ENCODE results near the gene ABHD6.
A peak's percentile ranks its signal among the peaks of the same experiment; 100 is the strongest.
"Not testable (repeated sequence)": the region's sequence is repeated elsewhere in the genome, so short reads cannot be mapped to it uniquely, and the experiment has no call there.

The ABHD6 gene

DNA sequence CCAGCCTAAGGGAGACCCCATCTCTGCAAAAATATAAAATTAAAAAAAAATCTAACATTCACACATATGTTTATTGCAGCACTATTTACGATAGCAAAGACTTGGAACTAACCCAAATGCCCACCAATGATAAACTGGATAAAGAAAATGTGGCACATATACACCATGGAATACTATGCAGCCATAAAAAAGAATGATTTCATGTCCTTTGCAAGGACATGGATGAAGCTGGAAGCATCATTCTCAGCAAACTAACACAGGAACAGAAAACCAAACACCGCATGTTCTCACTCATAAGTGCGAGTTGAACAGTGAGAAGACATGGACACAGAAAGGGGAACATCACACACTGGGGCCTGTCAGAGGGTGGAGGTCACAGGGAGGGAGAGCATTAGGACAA is 35.8 kb downstream of the ABHD6 start:
- not testable (repeated sequence) for DNase-seq (ENCODE audit: low read depth in 2 of 2)

DNA sequence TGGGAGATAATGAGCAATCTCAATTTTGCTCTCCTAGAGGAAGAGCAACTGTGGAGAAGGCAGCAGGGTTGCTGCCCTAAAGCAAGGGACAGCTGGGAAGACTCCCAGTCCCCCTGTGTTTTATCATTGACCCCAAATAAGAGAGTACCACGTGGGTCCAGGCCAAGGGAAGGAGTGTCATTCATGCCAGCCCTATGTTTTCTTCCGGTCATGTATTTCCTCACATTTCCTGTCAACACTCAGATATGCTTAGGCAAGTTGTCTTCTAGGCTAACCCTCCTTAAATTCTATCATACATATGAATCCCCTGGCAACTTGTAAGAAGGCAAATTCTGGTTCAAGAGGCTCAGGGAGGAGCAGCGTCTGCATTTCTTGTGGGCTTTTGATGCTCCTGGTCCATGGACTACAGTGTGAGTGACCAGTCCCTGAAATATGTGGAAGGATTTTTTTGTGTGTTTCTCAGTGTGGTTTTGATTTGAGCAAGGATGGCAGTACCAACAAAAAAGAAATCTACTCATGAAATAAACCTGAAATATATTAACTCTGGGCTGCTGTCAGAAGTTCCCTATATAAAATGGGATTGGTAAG is 36.5 kb downstream of the ABHD6 start:
- DNase-seq (ENCODE audit: low read depth in 2 of 2): no peak

DNA sequence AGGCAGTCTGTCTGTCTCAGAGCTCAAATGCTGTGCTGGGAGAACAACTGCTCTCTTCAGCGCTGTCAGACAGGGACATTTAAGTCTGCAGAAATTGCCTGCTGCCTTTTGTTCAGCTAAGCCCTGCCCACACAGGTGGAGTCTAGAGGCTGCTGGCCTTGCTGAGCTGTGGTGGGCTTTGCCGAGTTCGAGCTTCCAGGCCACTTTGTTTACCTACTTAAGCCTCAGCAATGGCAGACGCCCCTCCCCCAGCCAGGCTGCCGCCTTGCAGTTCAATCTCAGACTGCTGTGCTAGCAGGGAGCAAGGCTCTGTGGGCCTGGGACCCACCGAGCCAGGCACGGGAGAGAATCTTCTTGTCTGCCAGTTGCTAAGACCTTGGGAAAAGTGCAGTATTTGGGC is 43.5 kb downstream of the ABHD6 start:
- no peak for DNase-seq (ENCODE audit: low read depth in 2 of 2)

DNA sequence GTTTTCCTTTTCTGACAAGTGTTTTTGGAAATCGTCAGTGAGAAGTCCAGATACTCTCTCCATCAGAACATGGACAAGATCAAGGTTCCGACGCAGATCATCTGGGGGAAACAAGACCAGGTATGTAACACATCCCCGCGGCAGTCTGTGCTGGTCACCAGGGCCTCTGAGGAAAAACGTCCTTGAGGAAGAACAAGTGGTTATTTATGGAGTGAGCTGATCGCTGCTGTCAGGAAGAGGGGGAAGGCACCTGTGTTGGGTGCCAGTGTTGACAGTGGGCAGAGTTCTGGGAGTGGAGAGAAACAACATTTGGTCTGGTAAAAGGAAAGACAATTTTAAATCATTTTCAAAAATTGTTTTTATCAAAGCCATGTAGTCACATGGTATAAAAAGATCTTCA is 47.7 kb downstream of the ABHD6 start:
- no peak for DNase-seq (ENCODE audit: low read depth in 2 of 2)

DNA sequence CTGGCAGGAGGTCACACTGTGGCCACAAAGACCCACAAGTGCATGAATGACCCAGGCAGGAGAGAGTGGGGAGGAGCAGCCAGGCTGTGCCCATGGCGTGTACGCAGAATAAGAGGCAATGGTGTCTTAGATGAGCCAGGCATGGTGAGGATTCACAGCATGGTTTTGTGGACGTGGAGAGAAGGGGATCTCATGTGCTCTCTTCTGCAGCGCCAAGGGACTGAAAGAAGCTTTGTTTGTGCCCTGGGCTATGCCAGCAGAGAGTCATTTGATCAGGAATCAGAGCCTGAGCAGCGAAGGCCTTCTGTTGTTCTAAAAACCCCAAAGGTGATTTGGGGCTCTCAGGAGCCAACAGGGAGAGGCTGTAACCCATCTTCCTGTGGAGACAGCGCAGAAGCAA is 49.8 kb downstream of the ABHD6 start:
- no peak for DNase-seq (ENCODE audit: low read depth in 2 of 2)

DNA sequence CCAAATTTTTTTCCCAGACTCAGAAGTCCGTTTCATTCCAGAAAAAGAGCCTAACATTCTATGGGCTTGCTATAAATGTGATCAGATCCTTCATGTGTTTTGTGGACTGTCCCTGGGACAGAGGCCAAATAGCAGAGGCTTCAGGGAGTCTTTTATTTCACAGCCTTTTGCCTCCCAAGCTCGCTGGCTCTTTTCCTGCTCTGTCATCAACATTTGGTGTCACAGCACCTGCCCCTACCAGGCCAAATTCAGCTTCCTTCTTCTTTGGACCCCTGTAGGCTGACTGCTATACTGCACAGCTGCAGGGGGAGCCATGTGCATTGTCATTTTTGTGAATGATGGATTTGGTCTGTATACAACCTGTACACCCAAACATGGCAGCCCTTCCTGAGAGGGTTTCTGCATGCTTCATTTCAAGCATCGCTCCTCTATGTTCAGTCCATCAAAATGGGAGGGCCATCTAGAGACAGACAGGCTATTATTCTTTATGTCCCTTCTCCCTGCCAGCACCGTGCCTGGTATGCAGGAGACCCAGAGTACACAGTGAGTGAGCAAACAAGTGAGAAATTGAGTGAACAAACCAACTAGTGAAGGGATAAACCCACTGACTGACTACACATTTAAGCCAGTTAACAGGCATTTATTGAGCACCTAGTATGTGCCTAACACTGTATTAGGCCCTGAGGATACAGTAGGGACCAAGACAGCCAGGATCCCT is 50.6 kb downstream of the ABHD6 start:
- no peak for DNase-seq (ENCODE audit: low read depth in 2 of 2)

DNA sequence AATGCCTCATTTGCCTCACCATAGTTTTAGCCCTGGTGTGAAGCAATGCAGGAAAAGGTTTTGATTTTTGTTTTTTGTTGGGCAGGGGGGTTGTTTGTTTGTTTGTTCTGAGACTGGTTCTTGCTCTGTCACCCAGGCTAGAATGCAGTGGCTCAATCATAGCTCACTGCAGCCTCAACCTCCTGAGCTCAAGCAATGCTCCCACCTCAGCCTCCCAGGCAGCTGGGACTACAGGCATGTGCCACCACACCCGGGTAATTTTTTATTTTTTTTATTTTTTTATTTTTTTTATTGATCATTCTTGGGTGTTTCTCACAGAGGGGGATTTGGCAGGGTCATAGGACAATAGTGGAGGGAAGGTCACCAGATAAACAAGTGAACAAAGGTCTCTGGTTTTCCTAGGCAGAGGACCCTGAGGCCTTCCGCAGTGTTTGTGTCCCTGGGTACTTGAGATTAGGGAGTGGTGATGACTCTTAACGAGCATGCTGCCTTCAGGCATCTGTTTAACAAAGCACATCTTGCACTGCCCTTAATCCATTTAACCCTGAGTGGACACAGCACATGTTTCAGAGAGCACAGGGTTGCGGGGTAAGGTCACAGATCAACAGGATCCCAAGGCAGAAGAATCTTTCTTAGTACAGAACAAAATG is 51.5 kb downstream of the ABHD6 start:
- not testable (repeated sequence) for DNase-seq (ENCODE audit: low read depth in 2 of 2)

DNA sequence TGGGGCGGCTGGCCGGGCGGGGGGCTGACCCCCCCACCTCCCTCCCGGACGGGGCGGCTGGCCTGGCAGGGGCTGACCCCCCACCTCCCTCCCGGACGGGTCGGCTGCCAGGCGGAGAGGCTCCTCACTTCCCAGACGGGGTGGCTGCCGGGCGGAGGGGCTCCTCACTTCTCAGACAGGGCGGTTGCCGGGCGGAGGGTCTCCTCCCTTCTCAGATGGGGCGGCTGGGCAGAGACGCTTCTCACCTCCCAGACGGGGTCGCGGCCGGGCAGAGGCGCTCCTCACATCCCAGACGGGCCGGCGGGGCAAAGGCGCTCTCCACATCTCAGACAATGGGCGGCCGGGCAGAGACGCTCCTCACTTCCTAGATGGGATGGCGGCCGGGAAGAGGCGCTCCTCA is 52.9 kb downstream of the ABHD6 start:
- DNase-seq (ENCODE audit: low read depth in 2 of 2): not testable (repeated sequence)

DNA sequence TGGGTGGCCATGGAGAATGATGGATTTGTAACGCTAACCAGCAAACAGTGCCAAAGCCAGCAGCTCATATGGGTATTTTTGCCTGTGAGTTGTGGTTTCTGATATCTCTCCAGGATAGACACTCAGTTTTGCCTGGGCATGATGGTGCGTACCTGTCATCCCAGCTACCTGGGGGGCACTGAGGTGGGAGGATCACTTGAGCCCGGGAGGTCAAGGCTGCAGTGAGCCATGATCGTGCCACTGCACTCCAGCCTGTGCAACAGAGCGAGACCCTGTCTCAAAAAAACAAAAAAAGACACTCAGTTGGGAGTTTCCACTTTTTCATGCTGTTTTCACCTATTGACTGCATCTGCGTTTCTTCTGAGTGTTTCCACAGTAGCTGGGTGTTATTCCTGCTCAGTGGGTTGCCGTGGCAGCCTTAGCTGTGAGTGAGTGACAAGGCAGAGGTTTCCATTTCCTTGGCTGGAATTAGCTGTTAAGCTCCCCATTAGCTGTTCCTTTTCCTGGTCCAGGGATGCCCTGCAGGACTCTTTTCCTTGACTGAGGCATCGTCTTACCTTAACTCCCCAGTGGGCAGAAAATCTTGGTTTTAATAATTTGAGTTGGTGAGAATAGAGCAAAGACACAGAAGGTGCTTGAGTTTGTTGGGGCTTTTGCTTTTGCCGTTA is 54.2 kb downstream of the ABHD6 start:
- no peak for DNase-seq (ENCODE audit: low read depth in 2 of 2)

DNA sequence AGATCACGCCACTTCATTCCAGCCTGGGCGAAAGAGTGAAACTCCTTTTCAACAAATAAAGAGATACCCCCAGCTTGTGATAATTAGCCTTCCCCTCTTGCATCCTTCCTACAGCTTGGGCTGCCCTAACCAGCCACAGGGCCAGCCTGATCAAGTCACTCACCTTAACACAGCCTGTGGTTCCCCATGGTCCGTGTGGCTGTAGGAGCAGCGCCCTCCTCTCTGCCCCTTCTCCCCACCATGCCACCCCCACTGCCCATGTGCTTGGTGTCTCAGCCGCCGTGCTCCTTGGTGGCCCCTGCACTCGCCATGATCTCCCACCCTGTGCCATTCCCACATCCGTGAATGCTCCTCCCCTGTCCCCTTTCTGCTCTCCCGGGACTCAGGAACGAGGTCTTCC is 55.3 kb downstream of the ABHD6 start:
- no peak for DNase-seq (ENCODE audit: low read depth in 2 of 2)

DNA sequence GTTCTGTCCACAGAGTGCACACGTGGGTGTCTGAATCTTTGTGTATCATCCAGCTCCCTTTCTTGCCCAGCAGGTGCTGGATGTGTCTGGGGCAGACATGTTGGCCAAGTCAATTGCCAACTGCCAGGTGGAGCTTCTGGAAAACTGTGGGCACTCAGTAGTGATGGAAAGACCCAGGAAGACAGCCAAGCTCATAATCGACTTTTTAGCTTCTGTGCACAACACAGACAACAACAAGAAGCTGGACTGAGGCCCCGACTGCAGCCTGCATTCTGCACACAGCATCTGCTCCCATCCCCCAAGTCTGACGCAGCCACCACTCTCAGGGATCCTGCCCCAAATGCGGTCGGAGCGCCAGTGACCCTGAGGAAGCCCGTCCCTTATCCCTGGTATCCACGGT is 55.9 kb downstream of the ABHD6 start:
- DNase-seq (ENCODE audit: low read depth in 2 of 2): no peak

DNA sequence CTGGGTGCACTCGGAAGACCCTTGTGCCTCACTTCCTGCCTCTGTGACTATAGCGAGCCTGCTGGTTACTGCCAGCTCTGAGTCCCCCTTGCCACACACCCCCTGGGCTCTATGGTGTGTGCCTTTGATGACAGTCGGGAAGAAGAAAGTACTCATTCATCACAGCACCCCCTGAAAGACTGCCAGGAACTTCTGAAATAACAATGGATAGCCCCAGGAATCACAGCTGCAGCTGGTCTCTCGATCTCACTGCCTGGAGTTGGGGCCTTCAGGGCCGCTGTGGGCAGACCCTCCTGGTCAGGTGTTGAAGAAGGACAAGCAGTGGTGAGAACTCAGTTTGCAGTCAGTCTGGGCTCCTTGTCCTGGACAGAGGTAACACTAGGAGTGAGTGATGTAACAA is 58.7 kb downstream of the ABHD6 start:
- DNase-seq (ENCODE audit: low read depth in 2 of 2): no peak

DNA sequence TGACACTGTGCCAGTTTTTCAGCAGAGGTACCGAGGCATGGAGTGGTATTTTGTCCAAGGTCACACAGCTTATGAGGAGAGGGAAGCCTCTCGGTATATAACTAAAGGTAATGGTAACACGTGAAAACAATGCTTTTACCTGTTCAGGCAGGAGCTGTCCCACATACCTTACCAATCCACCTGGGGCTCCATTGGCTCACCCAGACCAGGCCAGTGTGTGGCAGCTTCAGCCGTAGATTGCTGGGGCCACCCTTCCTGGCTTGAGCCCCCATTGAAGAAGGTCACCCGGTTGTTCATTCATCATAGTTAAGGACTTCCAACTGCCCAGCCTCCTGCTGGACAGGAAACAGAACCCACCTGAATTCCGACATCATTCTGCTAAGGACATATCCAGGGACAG is 59.3 kb downstream of the ABHD6 start:
- DNase-seq (ENCODE audit: low read depth in 2 of 2): no peak

DNA sequence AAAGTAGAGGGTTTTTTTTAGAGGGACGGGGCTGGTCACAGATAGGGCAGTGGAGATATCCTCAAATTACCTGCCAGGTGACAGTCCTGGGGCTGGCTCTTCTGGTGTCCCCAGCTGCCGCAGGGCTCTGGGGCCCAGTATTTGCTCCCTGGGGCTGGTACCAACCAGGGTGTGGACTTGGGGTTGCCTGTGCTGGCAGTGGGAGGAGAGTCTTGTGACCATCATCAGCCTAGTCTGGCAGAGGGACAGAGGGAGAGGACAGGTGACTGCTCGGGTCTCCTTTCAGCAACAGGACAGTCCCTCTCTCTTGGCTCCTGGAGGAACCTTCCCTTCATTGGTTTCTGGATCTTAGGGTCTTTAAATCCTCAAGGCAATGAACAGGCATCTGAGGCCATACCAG is 60.6 kb downstream of the ABHD6 start:
- no peak for DNase-seq (ENCODE audit: low read depth in 2 of 2)

DNA sequence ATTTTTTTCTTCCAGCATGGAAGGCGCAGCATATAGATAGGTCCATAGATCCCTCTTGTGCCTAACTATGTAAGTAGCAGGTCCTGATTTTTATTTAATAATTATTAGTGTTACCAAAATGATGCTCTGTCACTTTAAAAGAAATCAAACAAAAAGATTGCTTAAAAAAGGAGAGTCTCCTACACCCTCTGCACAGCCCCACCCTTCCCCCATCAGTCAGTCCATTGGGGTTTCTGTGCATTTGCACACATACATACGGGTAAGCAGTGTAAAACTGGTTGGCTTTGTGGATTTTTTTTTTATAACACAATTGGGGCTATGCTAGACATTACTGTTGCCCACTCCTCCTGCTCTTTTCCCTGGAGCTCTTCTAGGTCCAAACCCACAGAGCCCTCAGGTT is 61.5 kb downstream of the ABHD6 start:
- DNase-seq (ENCODE audit: low read depth in 2 of 2): no peak

DNA sequence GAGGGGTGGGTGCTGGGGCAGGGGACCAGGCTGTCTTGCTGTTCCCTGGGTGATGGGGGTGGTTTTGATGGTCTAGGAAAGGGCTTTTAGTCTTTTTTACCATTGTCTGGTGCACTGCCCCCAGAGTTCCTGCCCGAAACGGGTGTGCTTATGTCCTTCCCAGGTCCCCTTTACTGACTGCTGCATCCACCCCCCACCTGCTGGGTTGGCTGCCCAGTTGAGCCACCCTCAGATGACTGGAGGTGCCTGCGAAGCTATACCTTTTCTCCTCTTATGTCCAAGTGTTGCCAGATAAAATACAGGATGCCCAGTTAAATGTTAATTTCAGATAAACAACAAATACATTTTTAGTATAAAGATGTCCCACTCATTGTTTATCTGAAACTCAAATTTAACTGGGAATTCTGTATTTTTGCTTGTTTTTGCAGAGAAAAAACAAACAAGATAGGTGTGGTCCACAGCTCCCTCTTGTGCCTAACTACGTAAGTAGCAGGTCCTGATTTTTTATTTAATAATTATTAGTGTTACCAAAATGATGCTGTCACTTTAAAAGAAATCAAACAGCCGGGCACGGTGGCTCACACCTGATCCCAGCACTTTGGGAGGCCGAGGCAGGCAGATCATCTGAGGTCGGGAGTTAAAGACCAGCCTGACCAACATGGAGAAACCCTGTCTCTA is 62.4 kb downstream of the ABHD6 start:
- DNase-seq (ENCODE audit: low read depth in 2 of 2): no peak

DNA sequence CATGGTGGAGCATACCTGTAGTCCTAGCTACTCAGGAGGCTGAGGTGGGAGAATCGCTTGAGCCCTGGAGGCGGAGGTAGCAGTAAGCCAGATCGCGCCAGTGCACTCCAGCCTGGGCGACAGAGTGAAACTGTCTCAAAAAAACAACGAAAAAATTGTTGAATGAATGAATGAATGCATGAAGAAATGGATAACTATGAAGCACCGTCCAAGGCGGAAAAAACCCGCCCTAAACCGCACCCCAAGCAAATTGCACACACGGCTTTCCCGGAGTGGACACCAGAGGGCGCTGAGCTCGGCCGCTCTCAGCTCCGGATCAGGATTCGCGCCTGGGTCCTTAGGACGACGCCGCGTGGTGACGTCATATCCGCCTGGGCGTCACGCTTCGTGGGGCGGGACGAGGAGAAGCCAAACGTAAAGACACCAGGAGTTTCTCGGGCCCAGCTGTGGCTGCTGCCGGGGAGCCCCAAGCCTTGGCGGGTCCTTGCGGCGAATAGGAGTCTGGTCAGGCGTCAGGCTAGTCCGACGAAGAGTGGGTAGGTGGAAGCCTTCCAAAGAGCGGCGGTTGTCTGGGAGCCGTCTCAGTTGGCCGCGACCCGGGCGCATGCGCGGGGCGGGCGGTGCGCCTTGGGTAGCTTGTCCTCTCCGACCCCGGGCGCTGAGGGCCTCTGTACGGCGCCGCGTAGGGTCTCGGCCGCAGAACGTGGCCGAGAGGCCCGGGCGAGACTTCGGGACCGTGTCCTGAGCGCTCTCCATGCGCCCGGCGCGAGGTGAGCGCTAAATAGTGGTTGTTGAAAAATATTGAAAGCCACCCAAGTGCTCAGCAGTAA is 68.5 kb downstream of the ABHD6 start, which contains the start of the genes HTD2 and RPP14:
TSS of gene HTD2 (plus strand) at position 639 of the 830 bp plus-strand sequence. CDS start 11,094 bp downstream, outside the sequence.
TSS of gene RPP14 (plus strand) at position 364 of the 830 bp plus-strand sequence. CDS start 4,085 bp downstream, outside the sequence.
- peak; percentile 97 to 98 for DNase-seq (ENCODE audit: low read depth in 2 of 2)

DNA sequence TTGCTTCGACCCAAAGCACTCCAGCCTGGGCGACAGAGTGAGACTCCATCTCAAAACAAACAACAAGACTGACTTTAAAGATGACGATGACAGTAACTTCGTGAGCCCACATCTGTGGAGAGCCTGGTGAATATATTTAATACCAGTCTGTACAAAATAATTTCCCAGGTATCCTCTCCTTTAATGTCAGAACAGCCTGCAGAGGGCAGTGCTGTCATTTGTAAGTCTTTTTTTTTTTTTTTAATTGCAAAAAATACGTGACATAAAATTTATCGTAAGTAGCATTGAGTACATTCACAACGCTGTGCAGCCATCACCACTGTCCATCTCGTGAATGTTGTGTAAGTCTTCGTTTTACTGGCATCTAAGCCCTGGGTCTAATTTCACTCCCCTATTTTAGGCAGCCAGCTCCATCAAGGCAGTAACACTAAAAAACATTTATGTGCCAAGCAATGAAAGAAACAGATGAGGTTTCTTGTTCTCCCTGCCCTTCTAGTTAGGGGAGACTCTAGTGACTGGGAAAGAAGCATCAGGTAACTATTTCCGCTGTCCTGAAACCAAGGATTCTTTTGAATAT is 70.1 kb downstream of the ABHD6 start:
- no peak for DNase-seq (ENCODE audit: low read depth in 2 of 2)

DNA sequence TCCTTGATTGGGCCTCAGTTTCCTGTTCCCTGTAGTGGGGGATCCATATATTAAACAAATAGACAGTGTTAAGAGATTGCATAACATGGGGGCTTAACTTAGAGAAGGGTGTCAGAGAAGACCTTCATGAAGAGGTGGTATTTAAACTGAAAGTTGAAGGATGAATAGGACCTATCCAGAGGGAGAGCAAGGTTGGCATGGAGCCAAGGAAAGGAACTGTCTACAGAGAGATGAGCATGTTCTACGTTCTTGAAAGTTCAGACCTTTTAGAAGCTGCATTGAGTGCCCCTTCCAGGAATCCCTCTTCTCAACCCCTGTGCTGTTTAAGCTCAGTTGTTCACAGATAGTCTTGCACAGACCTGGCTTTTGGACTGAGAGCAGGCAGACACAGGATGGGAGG is 71.1 kb downstream of the ABHD6 start:
- DNase-seq (ENCODE audit: low read depth in 2 of 2): no peak

DNA sequence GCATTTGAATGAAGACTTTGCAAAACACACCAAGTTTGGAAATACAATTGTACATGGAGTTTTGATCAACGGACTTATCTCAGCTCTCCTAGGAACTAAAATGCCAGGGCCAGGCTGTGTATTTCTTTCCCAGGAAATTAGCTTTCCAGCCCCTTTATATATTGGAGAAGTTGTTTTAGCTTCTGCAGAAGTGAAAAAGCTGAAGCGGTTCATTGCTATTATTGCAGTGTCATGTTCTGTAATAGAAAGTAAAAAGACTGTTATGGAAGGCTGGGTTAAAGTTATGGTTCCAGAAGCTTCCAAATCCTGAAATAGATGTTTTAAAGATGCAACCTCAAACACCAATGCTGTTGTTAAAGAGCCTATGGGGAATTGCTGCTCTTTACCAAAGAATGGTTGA is 80.2 kb downstream of the ABHD6 start:
- no peak for DNase-seq (ENCODE audit: low read depth in 2 of 2)

DNA sequence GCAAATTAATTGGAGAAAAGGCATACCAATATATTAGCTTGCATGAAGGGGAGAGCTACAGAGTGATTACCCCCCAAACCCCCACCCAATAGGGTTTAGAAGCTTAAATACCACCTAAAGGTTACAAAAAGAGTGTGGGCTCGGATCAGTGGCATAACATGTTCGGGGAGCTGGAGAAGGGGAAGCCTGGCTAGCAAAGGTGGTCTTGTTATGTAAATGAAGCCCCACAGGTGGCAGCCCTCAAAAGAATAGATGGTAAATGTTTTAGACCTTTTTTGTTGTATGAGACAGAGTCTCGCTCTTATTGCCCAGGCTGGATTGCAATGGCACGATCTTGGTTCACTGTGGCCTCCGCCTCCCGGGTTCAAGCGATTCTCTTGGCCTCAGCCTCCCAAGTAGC is 84.2 kb downstream of the ABHD6 start:
- no peak for DNase-seq (ENCODE audit: low read depth in 2 of 2)
